GM19395 (cell line): ENCODE data around the gene MEF2A.
"Not testable (repeated sequence)": the region's sequence is repeated elsewhere in the genome, so short reads cannot be mapped to it uniquely, and the experiment has no call there.

Experiments used
- ATAC-seq: cut with Tn5 transposase; IDR thresholded peaks from one replicate; pipeline ENCODE4 v1.9.1; 2021; ENCODE audit warnings: mild to moderate bottlenecking, moderate library complexity; ENCODE audit not compliant: unreplicated experiment

MEF2A gene

GRCh38 chr15:99565299-99566156 is at the start of gene MEF2A:
Gene MEF2A (plus strand): TSS chr15:99565984. CDS start chr15:99633120, 67,136 bp downstream.
- peak; percentile 53 for ATAC-seq

GRCh38 chr15:99518191-99518590 is 47.6 kb upstream of the MEF2A start:
- ATAC-seq = no peak

- ATAC-seq = not testable (repeated sequence)
Observed at GRCh38 chr15:99519366-99519765, 46.4 kb upstream of the MEF2A start.

DNA sequence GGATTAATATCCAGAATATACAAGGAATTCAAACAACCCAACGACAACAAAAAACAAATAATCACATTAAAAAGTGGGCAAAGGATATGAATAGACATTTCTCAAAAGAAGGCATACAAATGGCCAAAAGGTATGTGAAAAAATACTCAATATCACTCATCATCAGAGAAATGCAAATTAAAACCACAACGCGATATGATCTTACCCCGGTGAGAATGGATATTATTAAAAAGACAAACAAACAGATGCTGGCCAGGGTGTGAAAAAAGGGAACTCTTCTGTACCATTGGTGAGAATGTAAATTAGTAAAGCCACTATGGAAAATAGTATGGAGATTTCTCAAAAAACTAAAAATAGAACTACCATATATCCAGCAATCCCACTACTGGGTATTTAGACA is 43.5 kb upstream of the MEF2A start:
- no peak for ATAC-seq

DNA sequence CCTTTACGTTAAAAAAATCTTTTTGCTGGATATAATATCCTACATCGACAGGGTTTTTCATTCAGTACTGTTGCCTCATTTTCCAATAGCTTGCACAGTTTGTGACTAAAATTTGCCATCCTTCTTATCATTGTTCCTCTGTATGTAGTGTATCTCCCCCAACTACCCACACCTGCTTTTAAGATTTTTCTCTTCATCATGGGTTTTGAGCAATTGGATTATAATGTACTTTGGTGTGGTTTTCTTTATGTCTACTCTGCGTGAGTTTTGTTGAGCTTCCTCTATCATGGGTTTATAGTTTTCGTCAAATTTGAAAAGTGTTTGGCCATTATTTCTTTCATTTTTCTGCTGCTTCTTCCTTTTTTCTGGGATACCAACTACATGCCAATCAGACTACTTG is 39.6 kb upstream of the MEF2A start:
- no peak for ATAC-seq

DNA sequence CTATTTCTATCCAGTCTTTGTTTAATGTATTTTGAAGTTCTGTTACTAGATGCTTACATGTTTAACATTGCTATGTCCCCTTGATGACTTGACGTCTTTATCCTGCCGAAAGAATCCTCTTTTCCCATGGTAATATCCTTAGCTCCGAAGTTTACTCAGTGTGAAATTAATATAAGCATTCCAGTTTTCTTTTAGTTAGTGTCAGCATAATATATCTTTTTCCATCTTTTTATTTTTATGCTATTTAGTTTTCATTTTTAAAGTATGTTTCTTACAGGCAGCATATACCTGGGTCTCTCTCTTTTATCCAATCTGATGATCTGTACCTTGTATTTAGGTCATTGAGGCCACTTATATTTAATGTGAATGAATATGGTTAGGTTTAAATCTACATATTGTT is 39.1 kb upstream of the MEF2A start:
- ATAC-seq = no peak

GRCh38 chr15:99536422-99537040 is 29.3 kb upstream of the MEF2A start:
- no peak for ATAC-seq

DNA sequence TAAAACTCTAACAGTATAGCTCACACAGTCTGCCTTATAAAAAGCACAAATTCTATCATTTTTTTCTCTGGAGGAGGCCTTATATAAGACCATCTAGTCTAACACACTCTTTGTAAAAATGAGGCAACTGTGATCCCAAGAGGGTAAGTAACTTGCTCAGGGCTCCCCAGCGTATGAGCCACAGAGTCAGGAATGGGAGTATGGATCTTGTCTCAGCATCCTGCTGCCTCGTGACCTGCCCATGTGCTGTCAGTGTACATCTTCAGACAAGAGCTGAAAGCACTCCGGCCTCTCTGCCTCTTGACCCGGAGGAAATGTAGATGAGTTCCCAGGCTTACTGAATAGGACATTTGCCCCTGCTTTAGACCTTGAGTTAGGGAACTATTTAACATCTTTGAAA is 28.4 kb upstream of the MEF2A start:
- ATAC-seq = no peak

DNA sequence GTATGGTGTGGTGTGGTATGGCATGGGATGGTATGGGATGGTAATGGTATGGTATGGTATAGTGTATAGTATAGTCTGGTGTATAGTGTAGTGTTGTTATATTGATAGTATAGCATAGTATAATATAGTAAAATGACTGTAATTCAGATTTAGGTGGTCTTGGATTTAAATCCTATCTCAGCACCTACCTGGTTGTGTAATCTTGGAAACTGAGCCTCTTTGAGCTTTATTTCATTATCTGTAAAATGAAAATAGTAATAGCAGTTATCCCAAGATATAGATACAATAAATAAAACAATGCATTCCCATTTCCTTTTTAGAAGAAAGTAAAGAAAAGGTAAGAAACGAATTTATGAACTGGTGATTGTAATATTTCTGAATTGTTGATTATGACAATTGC is 27.5 kb upstream of the MEF2A start:
- no peak for ATAC-seq

GRCh38 chr15:99542828-99543227 is 23.0 kb upstream of the MEF2A start:
- no peak for ATAC-seq

DNA sequence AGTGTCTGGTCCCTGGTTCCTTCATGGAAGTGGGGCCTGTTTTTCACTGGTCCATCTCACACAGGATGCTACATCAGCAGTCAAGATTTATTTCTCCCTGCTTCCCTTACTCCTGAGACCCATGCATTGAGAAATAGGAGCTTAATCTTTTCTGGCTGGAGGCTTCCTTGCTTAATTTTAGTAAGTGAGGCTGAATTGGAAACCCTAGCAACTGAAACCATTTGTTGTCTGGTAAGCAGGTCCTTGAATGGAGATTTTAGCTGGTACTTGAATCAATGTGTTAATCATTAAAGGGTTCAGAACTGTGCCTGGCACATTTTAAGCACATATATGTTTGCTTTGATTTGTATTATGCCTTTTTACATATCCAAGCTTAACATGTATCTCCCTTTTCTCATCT is 20.2 kb upstream of the MEF2A start:
- ATAC-seq = no peak

DNA sequence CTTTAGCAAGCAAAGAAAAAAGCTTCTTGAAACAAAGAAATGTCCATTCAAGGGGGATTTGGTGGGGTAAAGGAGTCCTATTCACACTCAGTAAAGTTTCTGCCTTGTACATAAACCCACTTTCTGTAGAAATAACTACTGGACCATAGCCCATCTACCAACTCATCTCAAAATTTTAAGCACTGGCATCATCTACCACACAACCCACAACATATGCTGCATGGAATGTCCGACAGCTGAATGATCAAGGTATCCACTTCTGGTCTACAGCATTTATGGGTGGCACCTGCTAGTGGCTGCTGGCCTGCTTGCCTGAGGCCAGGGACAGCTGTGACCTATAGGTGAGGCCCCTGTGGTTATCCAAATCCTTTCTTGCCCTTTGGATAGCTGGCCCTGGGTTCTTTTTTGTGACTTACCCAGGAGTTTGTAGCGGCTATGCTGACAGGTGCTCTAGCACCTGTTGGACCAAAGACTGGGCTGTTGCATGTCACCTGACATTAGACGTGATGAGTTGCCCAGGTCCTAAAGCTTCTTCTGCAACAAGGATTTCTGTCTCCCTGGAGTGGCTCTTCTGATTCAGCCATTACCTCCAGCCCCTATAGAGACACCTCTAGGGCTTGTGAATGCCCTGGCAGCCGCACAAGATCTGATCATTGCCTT is 19.2 kb upstream of the MEF2A start:
- no peak for ATAC-seq

- ATAC-seq = no peak
Observed at GRCh38 chr15:99547517-99547916, 18.3 kb upstream of the MEF2A start.

DNA sequence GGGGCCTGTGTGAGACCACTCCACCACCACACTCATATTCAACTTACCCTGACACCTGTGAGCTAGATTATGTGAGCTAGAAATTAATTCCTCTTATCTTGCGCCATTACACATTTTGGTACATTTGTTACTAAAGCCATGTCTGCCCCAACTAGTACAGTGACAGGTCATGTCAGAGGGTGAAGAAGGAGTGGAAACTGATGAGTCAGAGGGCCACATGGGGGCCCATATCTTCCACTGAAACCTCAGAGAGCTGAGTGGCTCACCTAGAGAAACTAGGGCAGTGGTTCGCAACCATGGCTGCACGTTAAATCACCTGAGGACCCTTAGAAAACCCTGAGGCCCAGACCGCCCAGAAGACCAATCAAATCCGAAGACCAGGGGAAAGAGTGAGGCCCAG is 15.7 kb upstream of the MEF2A start:
- no peak for ATAC-seq

DNA sequence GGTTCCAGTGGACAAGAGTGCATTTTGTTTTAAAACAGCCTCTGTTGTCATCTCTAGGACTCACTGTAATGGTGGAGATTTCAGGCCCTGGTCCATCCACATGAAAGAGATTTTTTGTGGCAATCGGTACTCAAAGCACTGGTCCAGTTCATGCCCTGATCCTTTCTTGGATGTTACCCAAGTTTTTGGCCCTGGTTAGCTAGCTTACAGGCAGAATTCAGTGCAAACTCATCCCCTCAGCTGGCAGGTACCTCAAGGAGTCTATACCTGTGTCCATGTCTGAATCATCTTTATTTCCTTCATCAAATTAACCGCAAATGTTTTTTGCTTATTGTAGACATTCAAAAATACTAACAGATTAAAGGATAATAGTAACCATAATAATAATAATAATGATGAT is 13.7 kb upstream of the MEF2A start:
- no peak for ATAC-seq

DNA sequence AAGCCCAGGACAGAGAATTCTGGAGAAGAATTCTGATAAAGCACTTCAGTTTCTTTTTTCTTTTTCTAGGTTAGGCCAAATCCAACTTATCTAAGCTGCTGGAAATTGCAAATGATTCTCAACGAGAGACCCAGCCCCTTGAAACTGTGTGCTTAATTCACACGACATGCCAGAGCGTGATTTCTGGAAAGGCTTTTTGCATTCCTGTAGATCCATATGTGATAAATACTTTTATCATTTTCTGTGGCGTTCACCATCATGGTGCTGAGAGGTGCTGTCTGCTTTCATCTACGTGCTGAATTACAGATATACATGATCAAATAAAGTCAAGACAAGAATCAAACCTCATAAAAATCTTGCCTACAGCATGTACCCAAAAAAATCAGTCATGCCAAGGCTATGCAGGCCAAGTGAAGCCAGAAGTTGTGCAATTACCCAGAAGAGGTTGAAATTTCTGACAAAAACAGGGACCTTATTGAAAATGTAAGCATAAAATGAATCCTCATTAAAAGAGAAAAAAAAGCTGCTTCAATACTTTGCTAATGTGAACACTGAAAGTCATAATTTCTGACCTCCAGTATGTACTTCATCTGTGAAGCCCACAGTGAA is 10.8 kb upstream of the MEF2A start:
- ATAC-seq = no peak

DNA sequence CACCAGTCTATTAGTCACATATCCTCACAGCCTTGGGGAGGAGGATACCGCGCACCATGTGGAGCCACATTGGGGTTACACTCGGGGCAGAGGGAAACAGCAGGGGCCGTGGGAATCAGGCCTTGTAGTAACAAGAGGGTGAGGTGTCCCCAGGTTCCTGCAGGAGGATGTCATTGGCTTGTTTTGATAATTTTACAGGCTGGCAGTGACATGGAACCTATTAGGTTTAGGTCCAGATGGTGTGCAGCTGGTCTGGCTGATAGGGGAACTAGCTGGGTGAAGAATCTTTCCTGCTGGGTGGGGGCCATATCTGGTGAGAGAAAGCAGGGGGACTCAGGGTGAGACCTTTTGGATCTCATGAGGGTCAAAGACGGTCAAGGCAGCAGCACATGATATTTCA is 9.8 kb upstream of the MEF2A start:
- ATAC-seq = no peak

DNA sequence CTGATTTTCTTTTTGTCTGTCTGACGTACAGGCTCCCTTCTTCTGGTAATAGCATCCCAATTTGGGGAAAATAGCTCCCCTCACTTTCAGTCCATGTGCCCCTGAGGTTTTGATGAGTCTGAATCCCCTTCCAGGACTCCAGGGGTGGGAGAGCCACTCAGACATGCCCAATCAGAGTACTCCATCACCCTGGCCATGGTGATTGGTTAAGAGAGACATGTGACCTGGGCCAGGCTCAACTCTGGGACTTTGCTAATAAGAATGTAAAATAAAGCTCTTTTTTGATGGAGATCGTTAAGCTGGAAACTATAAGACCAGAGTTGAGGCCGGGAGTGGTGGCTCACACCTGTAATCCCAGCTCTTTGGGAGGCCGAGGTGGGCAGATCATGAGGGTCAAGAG is 9.2 kb upstream of the MEF2A start:
- no peak for ATAC-seq

GRCh38 chr15:99558084-99558483 is 7.7 kb upstream of the MEF2A start:
- no peak for ATAC-seq

GRCh38 chr15:99558571-99558970 is 7.2 kb upstream of the MEF2A start:
- ATAC-seq = no peak

DNA sequence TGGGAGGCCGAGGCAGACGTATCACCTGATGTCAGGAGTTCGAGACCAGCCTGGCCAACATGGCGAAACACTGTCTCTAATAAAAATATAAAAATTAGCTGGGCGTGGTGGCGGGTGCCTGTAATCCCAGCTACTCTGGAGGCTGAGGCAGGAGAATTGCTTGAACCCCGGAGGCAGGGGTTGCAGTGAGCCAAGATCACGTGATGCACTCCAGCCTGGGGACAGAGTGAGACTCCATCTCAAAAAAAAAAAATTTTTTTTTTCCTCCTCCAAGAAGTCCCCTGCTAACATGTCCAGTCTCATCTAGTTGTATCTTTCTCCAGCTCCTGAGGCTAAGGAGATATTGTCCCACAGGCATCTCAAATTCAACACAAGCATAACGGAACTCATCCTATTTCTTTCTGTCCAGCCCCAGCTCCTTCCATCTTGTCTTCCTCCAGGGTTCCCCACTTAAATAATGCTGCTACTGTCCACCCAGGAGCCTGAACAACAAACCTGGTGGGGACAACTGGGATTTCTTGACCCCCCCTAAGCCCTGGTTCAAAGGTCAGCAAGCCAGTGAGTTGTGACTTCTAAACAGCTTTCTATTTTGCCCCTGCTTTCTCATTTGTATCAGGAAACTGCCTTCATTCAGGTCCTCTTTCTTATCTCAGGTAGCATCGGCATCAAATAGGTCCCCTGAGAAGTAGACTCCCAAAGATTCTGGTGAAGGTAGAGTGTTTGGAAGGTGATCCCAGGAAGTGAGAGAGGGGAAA is 4.1 kb upstream of the MEF2A start:
- ATAC-seq = no peak
